Measurements from ENCODE around the gene OSBPL10.

The OSBPL10 gene

GRCh38 chr3:31932990-31933389 is 48.1 kb downstream of the OSBPL10 start:
- Mint-ChIP-seq H3K4me3 (no peak overlapping the region), H3K27me3 (no peaks in the 10 kb centered on the region), H3K9me3 (no peaks in the 10 kb centered on the region), H3K27ac (no peak overlapping the region), H3K36me3 (ENCODE audit: low read depth) (no peaks in the 10 kb centered on the region), H3K4me1 (ENCODE audit: low read depth) (peaks cover 22% of the 10 kb centered on the region)

GRCh38 chr3:31929826-31930502 is 51.1 kb downstream of the OSBPL10 start:
- peak overlapping the region; percentile 16 for H3K27ac Mint-ChIP-seq
- H3K27me3 Mint-ChIP-seq = no peaks in the 10 kb centered on the region
- peaks cover 46% of the 10 kb centered on the region for H3K4me1 Mint-ChIP-seq (ENCODE audit: low read depth)
- no peaks in the 10 kb centered on the region for H3K36me3 Mint-ChIP-seq (ENCODE audit: low read depth)
- no peaks in the 10 kb centered on the region for H3K9me3 Mint-ChIP-seq
- no peak overlapping the region for H3K4me3 Mint-ChIP-seq

- Mint-ChIP-seq H3K9me3 (no peaks in the 10 kb centered on the region), H3K4me1 (ENCODE audit: low read depth) (peaks cover 39% of the 10 kb centered on the region), H3K27ac (peak overlapping the region; percentile 83), H3K4me3 (no peak overlapping the region), H3K27me3 (no peaks in the 10 kb centered on the region), H3K36me3 (ENCODE audit: low read depth) (no peaks in the 10 kb centered on the region)
Measured at GRCh38 chr3:31927811-31928210, 53.3 kb downstream of the OSBPL10 start.

DNA sequence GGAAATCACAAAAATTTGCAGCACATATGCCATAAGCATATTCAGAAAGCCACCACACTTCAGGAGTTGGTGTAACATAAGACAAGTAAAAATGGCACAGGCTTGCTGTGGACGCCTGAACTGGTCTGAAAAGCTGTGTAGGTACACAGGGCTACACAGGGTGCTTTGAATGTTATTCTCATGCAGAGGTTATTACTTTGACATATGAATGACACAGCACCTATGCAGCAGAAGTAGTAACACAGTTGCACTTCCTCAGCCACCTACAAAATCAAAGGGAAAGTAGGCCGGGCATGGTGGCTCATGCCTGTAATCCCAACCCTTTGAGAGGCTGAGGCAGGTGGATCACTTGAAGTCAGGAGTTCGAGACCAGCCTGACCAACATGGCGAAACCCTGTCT is 54.5 kb downstream of the OSBPL10 start:
- Mint-ChIP-seq H3K4me1 (ENCODE audit: low read depth) (peaks cover 39% of the 10 kb centered on the region), H3K4me3 (no peak overlapping the region), H3K27ac (peak overlapping the region; percentile 83)

DNA sequence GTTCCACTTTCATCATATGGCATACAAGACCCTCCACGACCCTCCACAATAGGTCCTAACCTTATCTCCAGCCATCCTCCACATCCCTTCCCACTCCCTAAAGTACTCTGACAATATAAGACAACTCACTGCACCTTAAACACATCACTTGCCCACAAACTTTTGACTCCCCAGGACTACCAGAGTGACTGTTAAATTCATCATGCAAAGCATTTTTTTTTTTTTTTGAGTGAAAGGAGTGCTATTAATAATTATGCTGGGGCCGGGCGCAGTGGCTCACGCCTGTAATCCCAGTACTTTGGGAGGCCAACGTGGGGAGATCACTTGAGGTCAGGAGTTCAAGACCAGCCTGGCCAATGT is 55.8 kb downstream of the OSBPL10 start:
- peak overlapping the region; percentile 8 for H3K27ac Mint-ChIP-seq
- peaks cover under 1% of the 10 kb centered on the region for H3K36me3 Mint-ChIP-seq (ENCODE audit: low read depth)
- peaks cover 35% of the 10 kb centered on the region for H3K4me1 Mint-ChIP-seq (ENCODE audit: low read depth)
- no peak overlapping the region for H3K4me3 Mint-ChIP-seq
- H3K9me3 Mint-ChIP-seq = peaks cover 3% of the 10 kb centered on the region
- no peaks in the 10 kb centered on the region for H3K27me3 Mint-ChIP-seq

More for the DNA sequence above, 54.5 kb downstream of the OSBPL10 start:
- Mint-ChIP-seq H3K36me3 (ENCODE audit: low read depth) (no peaks in the 10 kb centered on the region), H3K9me3 (no peaks in the 10 kb centered on the region), H3K27me3 (no peaks in the 10 kb centered on the region)

GRCh38 chr3:31924610-31925270 is 56.3 kb downstream of the OSBPL10 start:
- Mint-ChIP-seq H3K4me1 (ENCODE audit: low read depth) (peaks cover 33% of the 10 kb centered on the region), H3K9me3 (peaks cover 8% of the 10 kb centered on the region), H3K4me3 (no peak overlapping the region), H3K27ac (no peak overlapping the region), H3K36me3 (ENCODE audit: low read depth) (peaks cover 6% of the 10 kb centered on the region), H3K27me3 (no peaks in the 10 kb centered on the region)

DNA sequence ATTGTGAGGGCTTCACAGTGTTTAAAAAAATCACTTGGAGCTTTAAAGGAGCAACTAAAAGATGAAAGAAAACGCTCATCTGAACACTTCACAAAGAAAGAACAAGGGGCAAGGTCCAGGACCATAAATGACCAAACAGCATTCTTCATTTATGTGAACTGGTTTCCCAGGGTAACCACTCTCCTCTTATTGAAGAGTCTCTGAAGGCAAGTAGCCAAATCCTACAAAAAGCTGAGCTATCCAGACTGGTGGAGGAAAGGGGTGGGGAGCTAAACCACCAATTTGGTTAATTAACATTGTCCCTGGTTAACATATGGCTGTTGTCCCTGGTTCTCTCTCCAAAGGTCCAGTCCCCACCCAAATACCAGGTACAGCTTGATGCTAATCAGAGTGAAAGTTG is 58.1 kb downstream of the OSBPL10 start:
- Mint-ChIP-seq H3K9me3 (peaks cover 13% of the 10 kb centered on the region), H3K27me3 (no peaks in the 10 kb centered on the region), H3K27ac (no peak overlapping the region), H3K4me3 (no peak overlapping the region), H3K4me1 (ENCODE audit: low read depth) (peaks cover 35% of the 10 kb centered on the region), H3K36me3 (ENCODE audit: low read depth) (peaks cover 6% of the 10 kb centered on the region)

- peaks cover 13% of the 10 kb centered on the region for H3K9me3 Mint-ChIP-seq
- no peaks in the 10 kb centered on the region for H3K27me3 Mint-ChIP-seq
- peaks cover 35% of the 10 kb centered on the region for H3K4me1 Mint-ChIP-seq (ENCODE audit: low read depth)
- peaks cover 6% of the 10 kb centered on the region for H3K36me3 Mint-ChIP-seq (ENCODE audit: low read depth)
- no peak overlapping the region for H3K27ac Mint-ChIP-seq
- H3K4me3 Mint-ChIP-seq = no peak overlapping the region
Measured at GRCh38 chr3:31921837-31922236, 59.2 kb downstream of the OSBPL10 start.

DNA sequence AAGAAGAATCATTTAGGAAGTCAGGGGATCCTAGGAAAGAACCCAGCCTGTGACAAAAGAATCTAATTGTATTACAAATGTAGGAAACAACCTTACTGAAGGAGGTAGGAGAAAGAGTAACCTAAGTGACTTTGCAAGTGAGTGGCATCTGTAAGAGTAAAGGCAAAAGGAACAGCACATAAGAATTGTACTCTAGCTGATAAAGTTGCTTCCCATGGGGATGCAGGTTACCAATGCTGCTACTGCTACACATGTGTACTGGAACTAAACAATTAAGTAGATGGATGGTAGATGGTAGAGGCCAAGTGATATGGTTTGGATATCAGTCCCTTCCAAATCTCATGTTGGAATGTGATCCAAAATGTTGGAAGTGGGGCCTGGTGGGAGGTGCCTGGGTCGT is 60.8 kb downstream of the OSBPL10 start:
- H3K9me3 Mint-ChIP-seq = peaks cover 13% of the 10 kb centered on the region
- peaks cover 33% of the 10 kb centered on the region for H3K4me1 Mint-ChIP-seq (ENCODE audit: low read depth)
- peaks cover 6% of the 10 kb centered on the region for H3K36me3 Mint-ChIP-seq (ENCODE audit: low read depth)
- no peak overlapping the region for H3K4me3 Mint-ChIP-seq
- H3K27ac Mint-ChIP-seq = no peak overlapping the region
- no peaks in the 10 kb centered on the region for H3K27me3 Mint-ChIP-seq

GRCh38 chr3:31919528-31919927 is 61.5 kb downstream of the OSBPL10 start:
- Mint-ChIP-seq H3K9me3 (peaks cover 13% of the 10 kb centered on the region), H3K4me3 (no peak overlapping the region), H3K4me1 (ENCODE audit: low read depth) (peaks cover 29% of the 10 kb centered on the region)

DNA sequence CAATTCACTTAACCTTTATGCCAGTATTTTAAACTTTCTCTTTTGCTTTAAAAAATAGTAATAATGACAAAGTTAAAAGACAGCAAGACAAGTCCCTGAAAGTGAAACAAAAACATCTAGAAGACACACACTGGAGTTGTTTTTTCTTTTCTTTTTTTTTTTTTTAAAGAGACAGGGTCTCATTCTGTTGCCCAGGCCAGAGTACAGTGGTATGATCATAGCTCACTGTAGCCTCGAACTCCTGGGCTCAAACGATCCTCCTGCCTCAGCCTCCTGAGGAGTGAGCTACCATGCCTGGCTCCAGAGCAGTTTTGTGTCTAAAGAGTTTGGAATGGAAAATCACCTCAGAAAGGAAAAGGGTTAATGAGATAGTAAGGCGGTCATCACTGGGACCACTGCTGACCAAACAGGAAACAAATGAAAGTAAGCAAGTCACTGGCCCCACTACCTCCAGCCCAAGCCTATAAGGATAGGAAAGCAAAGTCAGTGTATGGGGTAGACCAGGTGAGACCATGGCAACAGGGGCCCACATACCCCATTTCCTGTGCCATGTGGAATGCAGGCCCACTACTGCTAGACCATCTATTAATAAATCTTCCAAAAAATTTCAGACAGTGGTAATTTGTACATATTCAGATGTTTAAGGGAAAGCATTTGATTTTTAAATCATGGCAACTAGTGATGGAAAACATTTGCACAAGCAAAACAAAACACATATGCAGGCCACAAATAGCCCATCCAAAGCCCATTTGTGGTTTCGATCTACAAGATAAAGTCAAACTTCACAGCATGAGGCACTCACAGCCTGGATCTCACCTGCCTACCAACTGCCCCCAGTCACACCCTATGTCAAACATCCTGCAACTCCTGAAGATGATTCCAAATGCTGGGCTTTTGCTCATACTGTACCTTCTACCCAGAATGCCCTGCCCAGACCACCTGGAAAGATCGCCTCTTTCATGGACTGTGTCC is 62.6 kb downstream of the OSBPL10 start:
- Mint-ChIP-seq H3K27me3 (no peaks in the 10 kb centered on the region), H3K9me3 (peaks cover 13% of the 10 kb centered on the region), H3K36me3 (ENCODE audit: low read depth) (peaks cover 6% of the 10 kb centered on the region), H3K27ac (peak overlapping the region; percentile 47), H3K4me3 (peak overlapping the region; percentile 35), H3K4me1 (ENCODE audit: low read depth) (peaks cover 29% of the 10 kb centered on the region)

More at GRCh38 chr3:31919528-31919927, 61.5 kb downstream of the OSBPL10 start:
- no peak overlapping the region for H3K27ac Mint-ChIP-seq
- no peaks in the 10 kb centered on the region for H3K27me3 Mint-ChIP-seq
- peaks cover 6% of the 10 kb centered on the region for H3K36me3 Mint-ChIP-seq (ENCODE audit: low read depth)

GRCh38 chr3:31917303-31918005 is 63.6 kb downstream of the OSBPL10 start:
- peak overlapping the region; percentile 32 for H3K27ac Mint-ChIP-seq
- H3K4me1 Mint-ChIP-seq (ENCODE audit: low read depth) = peaks cover 29% of the 10 kb centered on the region
- no peaks in the 10 kb centered on the region for H3K27me3 Mint-ChIP-seq
- peak overlapping the region; percentile 28 for H3K4me3 Mint-ChIP-seq
- H3K36me3 Mint-ChIP-seq (ENCODE audit: low read depth) = peaks cover 6% of the 10 kb centered on the region
- H3K9me3 Mint-ChIP-seq = peaks cover 13% of the 10 kb centered on the region

DNA sequence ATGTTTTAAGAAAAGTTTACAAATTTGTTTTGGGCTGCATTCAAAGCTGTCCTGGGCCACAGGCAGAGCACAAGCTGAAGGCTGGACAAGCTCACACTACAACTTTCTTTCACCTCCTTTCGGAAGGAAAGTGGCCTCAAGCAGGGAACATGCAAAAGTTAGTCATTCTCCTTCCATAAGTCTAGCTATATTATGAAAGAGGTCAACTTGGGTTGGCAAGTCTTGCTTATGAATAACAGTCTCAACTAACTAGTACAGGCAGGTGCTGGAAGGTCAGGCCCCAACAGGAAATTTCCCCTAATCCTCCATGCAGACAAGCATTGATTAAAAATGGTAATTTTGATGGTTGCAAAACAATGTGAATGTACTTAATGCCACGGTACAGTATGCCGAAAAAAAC is 69.4 kb downstream of the OSBPL10 start:
- Mint-ChIP-seq H3K36me3 (ENCODE audit: low read depth) (no peaks in the 10 kb centered on the region), H3K4me3 (no peak overlapping the region), H3K4me1 (ENCODE audit: low read depth) (peaks cover 15% of the 10 kb centered on the region), H3K9me3 (no peaks in the 10 kb centered on the region), H3K27ac (no peak overlapping the region), H3K27me3 (no peaks in the 10 kb centered on the region)

DNA sequence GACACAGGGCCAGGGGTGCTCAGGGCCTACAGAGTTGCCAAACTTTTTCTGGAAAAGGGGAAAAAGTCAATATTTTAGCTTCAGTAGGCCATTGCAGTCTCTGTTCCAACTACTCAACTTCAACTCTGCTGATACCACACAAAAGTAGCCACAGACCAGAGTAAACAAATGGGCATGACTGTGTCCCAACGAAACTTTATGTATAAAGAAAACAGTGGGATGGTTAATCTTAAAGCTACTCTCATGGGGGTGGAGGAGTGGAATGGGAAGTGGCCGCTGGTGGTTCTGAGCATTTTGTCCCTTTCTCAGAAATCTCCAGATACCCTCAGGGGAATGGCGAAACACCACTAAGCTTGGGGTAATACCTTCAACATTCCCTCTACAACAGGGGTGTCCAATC is 69.9 kb downstream of the OSBPL10 start:
- Mint-ChIP-seq H3K27me3 (no peaks in the 10 kb centered on the region), H3K36me3 (ENCODE audit: low read depth) (no peaks in the 10 kb centered on the region), H3K27ac (no peak overlapping the region), H3K4me1 (ENCODE audit: low read depth) (peaks cover 10% of the 10 kb centered on the region), H3K4me3 (no peak overlapping the region), H3K9me3 (no peaks in the 10 kb centered on the region)

Measured in stimulated activated naive CD8-positive, alpha-beta T cell treated with anti-CD3 and anti-CD28 coated beads, Interleukin-15, Interleukin-2, amounts not matched to agents 100 ng/mL and 50 ng/mL, for 24 hours (primary cell).